SW 1271 (cell line): Measurements from ENCODE around the gene WDR90.
A peak's percentile ranks its signal among the peaks of the same experiment; 100 is the strongest.

Source experiments
- DNase-seq, 2 experiments: peaks; one replicate each; lab custom pipeline; 2025; lab: John Stamatoyannopoulos, UW

Gene WDR90

GRCh38 chr16:708019-708418 lies 58.9 kb downstream of the WDR90 start:
- DNase-seq = no peak

GRCh38 chr16:708959-709358 lies 59.8 kb downstream of the WDR90 start:
- no peak for DNase-seq

- DNase-seq = peak in 1 of 2 experiments; percentile 41
These were observed 60.7 kb downstream of the WDR90 start for GRCh38 chr16:709566-710499.

- DNase-seq = no peak
These were observed 61.4 kb downstream of the WDR90 start for GRCh38 chr16:710500-711075.

DNA sequence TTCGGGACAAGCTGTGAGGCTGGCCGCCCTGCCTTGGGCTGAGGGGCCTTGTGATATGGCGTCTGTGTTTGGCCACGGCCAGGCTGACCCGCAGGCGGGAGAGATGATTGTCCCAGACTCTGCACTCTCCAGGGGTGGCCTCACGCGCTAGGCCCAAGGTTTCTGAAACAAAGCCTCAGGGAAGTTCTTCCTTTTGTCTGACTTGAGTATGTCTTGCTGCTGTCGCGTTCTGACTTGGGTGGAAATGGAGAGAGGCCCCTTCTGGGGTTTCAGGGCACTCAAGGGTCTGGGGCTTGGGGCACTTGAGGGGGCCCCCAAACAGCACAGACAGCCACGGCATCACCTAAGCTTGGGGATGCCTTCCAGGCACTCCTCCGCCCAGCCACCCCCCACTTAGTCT lies 61.9 kb downstream of the WDR90 start:
- no peak for DNase-seq

DNA sequence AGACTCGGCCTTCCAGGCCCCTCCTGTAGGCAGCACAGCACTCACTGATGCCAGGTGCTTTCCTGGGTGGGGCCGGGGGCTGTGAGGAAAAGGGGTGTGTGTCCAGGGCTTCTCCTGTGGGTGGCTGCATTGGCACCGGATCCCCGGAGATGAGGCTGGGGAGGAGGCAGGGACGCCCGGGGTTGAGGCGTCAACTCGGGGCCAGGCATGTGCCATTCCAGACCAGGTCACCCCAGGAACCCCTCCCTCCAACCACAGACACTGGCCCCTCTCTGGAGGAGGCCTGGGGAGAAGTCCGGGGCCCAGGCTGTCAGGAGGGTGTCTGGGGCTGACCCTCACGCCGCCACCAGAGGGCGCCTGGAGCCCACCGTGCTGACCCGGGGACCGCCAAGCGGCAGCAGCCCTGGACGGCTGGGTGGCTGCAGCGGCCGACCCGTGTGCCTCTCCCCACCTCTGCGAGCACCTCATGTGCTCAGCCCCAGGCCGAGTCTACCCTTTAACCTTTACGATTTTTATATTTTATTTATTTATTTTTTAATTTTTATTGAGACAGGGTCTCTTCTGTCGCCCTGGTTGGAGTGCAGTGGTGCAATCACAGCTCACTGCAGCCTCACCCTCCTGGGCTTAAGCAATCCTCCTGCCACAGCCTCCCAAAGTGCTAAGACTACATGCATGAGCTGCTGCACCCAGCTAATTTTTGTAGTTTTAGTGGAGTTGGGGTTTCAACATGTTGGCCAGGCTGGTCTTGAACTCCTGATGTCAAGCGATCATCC lies 62.6 kb downstream of the WDR90 start:
- peak in 1 of 2 experiments; percentile 45 for DNase-seq

DNA sequence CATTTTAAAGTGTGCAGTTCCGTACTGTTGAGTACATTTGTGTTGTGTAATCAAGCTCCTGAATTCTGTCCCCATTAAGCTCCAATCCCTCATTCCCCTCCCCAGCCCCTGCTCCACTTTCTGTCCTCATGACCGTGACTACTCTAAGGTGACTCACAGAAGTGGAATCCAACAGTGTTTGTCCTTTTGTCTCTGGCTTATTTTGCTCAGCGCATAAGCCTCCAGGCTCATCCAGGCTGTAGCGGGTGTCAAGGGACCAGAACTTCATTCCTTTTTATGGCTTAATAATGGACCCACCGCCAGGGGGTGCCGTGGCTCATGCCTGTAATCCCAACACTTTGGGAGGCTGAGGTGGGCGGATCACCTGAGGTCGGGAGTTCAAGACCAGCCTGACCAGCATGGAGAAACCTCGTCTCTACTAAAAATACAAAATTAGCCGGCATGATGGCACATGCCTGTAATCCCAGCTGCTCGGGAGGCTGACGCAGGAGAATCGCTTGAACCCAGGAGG lies 63.6 kb downstream of the WDR90 start:
- peak; percentile 86 to 88 for DNase-seq

DNA sequence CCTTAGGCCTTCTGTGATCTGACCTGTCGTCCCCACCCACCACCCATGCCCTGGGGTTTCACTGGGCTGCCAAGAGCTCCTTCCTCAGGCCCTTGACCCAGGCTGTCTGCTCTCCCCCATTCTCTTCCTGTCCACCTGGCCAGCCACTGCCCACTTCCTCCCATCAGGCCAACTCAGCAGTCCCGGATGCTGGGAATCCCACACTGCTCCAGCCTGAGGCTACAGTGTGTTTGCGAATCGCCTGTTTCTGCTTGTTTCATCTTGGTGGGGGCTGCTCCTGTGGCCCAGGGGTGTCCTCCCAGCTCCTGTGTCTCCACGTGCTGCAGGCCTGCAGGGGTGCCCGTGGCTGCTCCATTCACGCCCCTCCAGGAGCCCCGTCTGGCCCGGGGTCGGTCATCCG lies 64.9 kb downstream of the WDR90 start:
- DNase-seq = peak in 1 of 2 experiments; percentile 38

GRCh38 chr16:714558-715476 lies 65.7 kb downstream of the WDR90 start, which contains the start of gene METRN:
METRN (plus strand) TSS chr16:715118; CDS start chr16:715290, 172 bp downstream.
- peak; percentile 33 to 72 for DNase-seq

DNA sequence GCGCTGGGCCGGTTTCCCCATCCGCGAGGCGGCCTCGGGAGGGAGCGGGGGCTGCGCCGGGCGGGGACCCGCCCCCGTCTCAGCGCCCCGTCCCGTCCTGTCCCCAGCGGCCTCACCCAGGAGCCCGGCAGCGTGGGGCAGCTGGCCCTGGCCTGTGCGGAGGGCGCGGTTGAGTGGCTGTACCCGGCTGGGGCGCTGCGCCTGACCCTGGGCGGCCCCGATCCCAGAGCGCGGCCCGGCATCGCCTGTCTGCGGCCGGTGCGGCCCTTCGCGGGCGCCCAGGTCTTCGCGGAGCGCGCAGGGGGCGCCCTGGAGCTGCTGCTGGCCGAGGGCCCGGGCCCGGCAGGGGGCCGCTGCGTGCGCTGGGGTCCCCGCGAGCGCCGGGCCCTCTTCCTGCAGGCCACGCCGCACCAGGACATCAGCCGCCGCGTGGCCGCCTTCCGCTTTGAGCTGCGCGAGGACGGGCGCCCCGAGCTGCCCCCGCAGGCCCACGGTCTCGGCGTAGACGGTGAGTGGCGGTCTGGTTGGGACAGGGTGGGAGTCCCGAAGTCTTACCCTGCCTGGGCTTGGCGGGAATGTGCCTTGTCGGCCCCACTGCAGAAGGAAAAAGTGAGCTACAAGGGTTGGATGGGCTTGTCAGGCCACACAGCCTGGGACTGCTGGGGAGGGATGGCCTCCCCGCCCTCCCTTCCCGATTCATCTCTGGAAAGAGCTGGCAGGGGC lies 66.5 kb downstream of the WDR90 start:
- DNase-seq = no peak

DNA sequence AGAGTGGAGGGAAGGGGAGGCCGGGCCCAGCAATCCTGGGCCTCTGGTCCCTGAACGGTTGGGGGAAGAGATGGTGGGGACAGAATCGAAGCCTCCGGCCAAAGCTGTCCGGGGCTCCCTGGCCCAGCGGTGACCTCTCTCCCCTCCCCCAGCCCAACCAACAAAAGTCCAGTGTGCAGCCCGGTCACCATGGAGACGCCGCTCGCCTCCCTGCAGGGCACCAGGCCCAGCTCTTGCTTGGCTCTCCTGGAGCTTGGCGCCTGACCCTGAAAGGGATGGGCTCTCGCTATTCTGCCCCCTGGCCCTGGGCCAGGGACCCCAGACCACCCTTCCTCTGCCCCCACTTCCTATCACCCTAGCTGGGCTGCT lies 67.0 kb downstream of the WDR90 start:
- DNase-seq = peak in 1 of 2 experiments; percentile 29

DNA sequence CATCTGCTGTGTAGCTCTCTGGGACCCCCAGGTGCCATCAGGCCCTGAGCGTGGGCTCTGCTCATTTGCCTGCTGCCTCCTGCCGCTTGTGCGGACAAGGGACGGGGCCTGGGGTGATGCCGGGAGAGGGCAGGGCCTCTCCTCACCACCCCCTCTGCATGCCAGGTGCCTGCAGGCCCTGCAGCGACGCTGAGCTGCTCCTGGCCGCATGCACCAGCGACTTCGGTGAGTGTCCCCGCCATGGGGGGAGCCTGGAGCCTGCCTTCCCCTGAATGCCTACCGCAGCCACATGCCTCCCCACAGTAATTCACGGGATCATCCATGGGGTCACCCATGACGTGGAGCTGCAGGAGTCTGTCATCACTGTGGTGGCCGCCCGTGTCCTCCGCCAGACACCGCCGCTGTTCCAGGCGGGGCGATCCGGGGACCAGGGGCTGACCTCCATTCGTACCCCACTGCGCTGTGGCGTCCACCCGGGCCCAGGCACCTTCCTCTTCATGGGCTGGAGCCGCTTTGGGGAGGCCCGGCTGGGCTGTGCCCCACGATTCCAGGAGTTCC lies 67.7 kb downstream of the WDR90 start:
- no peak for DNase-seq
